HFF-Myc (cell line): ENCODE results near the gene C4BPB.

Experiments used
- DNase-seq: peaks from one replicate; pipeline ENCODE4 v3.0.0-alpha.2; 2011; ENCODE audit warnings: low read depth; ENCODE audit errors: extremely low read depth
- H3K4me3 ChIP-seq: replicated peaks from 2 replicates; pipeline ENCODE4 v1.5.1; 2011; ENCODE audit warnings: low read depth, mild to moderate bottlenecking, control low read depth, low read length
- CTCF ChIP-seq: IDR thresholded peaks from 2 replicates; pipeline ENCODE4 v1.5.1; 2012; ENCODE audit warnings: mild to moderate bottlenecking, low read depth, low read length, control low read depth; ENCODE audit errors: missing control alignments

C4BPB gene

GRCh38 chr1:207097871-207098324 lies 9.2 kb downstream of the C4BPB start:
- no peak overlapping the region for H3K4me3 ChIP-seq
- TF ChIP-seq CTCF = no peak
- no peak for DNase-seq

- TF ChIP-seq CTCF = no peak
- no peak overlapping the region for H3K4me3 ChIP-seq
- no peak for DNase-seq
Observed at GRCh38 chr1:207101720-207102119, 13.1 kb downstream of the C4BPB start.

- TF ChIP-seq CTCF = no peak
- no peak overlapping the region for H3K4me3 ChIP-seq
Observed at GRCh38 chr1:207102146-207102545, 13.5 kb downstream of the C4BPB start.

GRCh38 chr1:207102659-207103058 lies 14.0 kb downstream of the C4BPB start:
- TF ChIP-seq CTCF = no peak
- no peak for DNase-seq
- H3K4me3 ChIP-seq = no peak overlapping the region

More at GRCh38 chr1:207102146-207102545, 13.5 kb downstream of the C4BPB start:
- DNase-seq = no peak

DNA sequence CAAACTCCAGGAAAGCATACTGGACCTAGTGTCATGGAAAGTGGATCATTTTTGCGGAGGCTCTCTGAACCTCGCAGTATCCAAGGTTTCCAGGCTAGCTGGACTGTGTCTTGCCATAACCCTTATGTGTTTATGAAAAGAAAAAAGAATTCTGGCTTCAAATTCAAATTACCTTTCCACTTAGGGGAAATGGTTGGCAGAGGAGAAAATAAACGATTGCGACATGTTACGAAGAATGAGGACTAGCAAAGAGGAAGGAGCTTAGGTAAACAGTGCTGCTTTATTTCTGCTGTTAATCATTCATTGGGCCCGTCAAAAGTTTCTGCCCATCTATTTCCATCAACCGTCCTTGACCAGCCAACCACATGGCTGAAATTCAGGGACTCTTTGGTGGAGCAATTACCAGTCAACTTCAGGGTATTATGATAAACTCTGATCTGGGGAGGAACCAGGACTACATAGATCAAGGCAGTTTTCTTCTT lies 15.3 kb downstream of the C4BPB start, which contains the start of gene C4BPA:
C4BPA (plus strand) TSS at position 342 of the 482 bp plus-strand sequence. CDS start 8,793 bp downstream, outside the sequence.
- TF ChIP-seq CTCF = no peak

DNA sequence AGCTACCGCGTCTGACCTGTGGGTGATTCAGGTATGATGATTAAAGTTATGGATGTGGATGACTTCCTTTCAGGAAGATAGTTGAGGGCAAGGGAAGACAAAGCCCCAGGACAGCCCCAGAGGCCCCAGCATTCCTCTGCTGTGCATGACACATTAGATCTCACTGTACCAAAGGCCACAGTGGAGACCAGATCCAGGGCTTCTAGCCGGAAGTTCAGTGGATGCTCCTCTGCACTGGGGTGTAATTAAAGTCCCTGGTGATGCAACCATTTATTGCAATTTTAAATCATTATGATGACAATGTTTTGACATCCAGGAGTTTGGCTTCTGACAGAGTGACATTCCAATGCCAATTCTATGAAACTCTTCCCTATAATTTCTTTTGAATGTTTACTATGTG lies 20.3 kb downstream of the C4BPB start:
- no peak overlapping the region for H3K4me3 ChIP-seq
- TF ChIP-seq CTCF = no peak
- DNase-seq = no peak

More for the DNA sequence above, 15.3 kb downstream of the C4BPB start, which contains the start of gene C4BPA:
- DNase-seq = no peak
- no peak within 1 kb of the TSS for H3K4me3 ChIP-seq
